Endothelial cell of umbilical vein (primary cell): ENCODE measurements around the gene ATP13A2. TPM values are rescaled to one million over a fixed set of nuclear protein-coding genes. Genes with fewer than 3 reads are reported as not detected.

Experiments used
- BruUV-seq: library from RNA; stranded (reverse); fragments of 400-500 nt; replicated peaks from 2 replicates; lab custom pipeline; 2021; lab: Mats Ljungman, UMichigan
- CTCF ChIA-PET: fragments of 300-600, 350-600 bp; sonication (Branson Sonifier 250); formaldehyde crosslinking; loops from one replicate; lab custom pipeline; 2021; ENCODE audit warnings: antibody characterized with exemption, inconsistent platforms; lab: Charles Lee
- POLR2A ChIA-PET: fragments of 300-600, 350-600 bp; sonication (Branson Sonifier 250); formaldehyde crosslinking; loops from one replicate; lab custom pipeline; 2021; ENCODE audit warnings: antibody characterized with exemption, inconsistent platforms; lab: Charles Lee
- DNase-seq: peaks from one replicate; pipeline ENCODE4 v3.0.0-alpha.2; 2011; ENCODE audit warnings: low read depth, low spot score
- FAIRE-seq: peaks from 2 replicates; lab custom pipeline; 2011; peaks lifted over from hg19 to GRCh38; lab: Jason Lieb, UNC
- H2AFZ ChIP-seq: 2 replicates; pipeline ENCODE4 v1.6.0; 2012; ENCODE audit warnings: low read depth, low read length, control low read depth, inconsistent platforms
- H3K27ac ChIP-seq: 2 replicates; pipeline ENCODE4 v1.5.1; 2011; ENCODE audit warnings: low read depth, mild to moderate bottlenecking, control low read depth, low read length, moderate library complexity; ENCODE audit not compliant: insufficient read depth
- H3K27me3 ChIP-seq, 2 experiments: 2 replicates each; pipeline versions ENCODE4 v1.6.0 to v1.6.1; 2011; ENCODE audit warnings: low read length in 2 of 2, mixed read lengths in 1 of 2; ENCODE audit not compliant: control insufficient read depth in 2 of 2, insufficient read depth in 2 of 2
- H3K36me3 ChIP-seq, 2 experiments: 2 replicates in 1 of 2; 3 replicates in 1 of 2; pipeline ENCODE4 v1.5.1; 2011; ENCODE audit warnings: low read length in 2 of 2, mild to moderate bottlenecking in 1 of 2, moderate library complexity in 1 of 2; ENCODE audit not compliant: control insufficient read depth in 2 of 2, insufficient read depth in 2 of 2; ENCODE audit errors: extremely low read depth in 1 of 2
- H3K4me1 ChIP-seq: 3 replicates; pipeline ENCODE4 v1.5.1; 2011; ENCODE audit warnings: mild to moderate bottlenecking, low read length; ENCODE audit not compliant: control insufficient read depth, insufficient read depth; ENCODE audit errors: extremely low read depth
- H3K4me2 ChIP-seq: 2 replicates; pipeline ENCODE4 v1.6.1; 2011; ENCODE audit warnings: low read length, control low read depth, mixed read lengths; ENCODE audit not compliant: insufficient read depth
- H3K4me3 ChIP-seq, 3 experiments: fragments of 200-600 bp in 1 of 3; sonication (generic), shearing (Covaris generic) in 1 of 3; replicated peaks in 1 of 3; 2 replicates each; pipeline ENCODE4 v1.5.1; 2011 to 2016; ENCODE audit warnings: control low read depth in 3 of 3, low read length in 3 of 3, mild to moderate bottlenecking in 2 of 3, inconsistent platforms in 1 of 3, low read depth in 1 of 3, moderate library complexity in 1 of 3; ENCODE audit not compliant: insufficient read depth in 1 of 3
- H3K79me2 ChIP-seq: 2 replicates; pipeline ENCODE4 v1.6.0; 2012; ENCODE audit warnings: low read length, inconsistent platforms; ENCODE audit not compliant: control insufficient read depth, insufficient read depth
- H3K9ac ChIP-seq: replicated peaks from 2 replicates; pipeline ENCODE3; 2011; ENCODE audit warnings: low read length, control low read depth; ENCODE audit not compliant: insufficient read depth; ENCODE audit errors: extremely low read depth
- H3K9me1 ChIP-seq: replicated peaks from 3 replicates; pipeline ENCODE4 v1.6.0; 2011; ENCODE audit warnings: mild to moderate bottlenecking, low read length; ENCODE audit not compliant: control insufficient read depth, insufficient read depth; ENCODE audit errors: extremely low read depth
- H3K9me3 ChIP-seq: replicated peaks from 2 replicates; pipeline ENCODE4 v1.5.1; 2012; ENCODE audit warnings: low read length, inconsistent platforms; ENCODE audit not compliant: control insufficient read depth, insufficient read depth
- H4K20me1 ChIP-seq: replicated peaks from 2 replicates; pipeline ENCODE3; 2011; ENCODE audit warnings: mild to moderate bottlenecking, low read length; ENCODE audit not compliant: control insufficient read depth, insufficient read depth; ENCODE audit errors: extremely low read depth
- EZH2 ChIP-seq: IDR thresholded peaks from 2 replicates; pipeline ENCODE4 v1.6.1; 2012; ENCODE audit warnings: borderline replicate concordance, low read depth, mild to moderate bottlenecking, moderate library complexity, low read length, inconsistent platforms; ENCODE audit not compliant: severe bottlenecking
- FOS ChIP-seq: IDR thresholded peaks from 2 replicates; pipeline ENCODE4 v1.6.1; 2011; ENCODE audit warnings: mild to moderate bottlenecking, low read length, moderate library complexity, borderline replicate concordance; ENCODE audit not compliant: insufficient read depth
- GATA2 ChIP-seq: IDR thresholded peaks from 2 replicates; pipeline ENCODE4 v1.7.0; 2011; ENCODE audit warnings: low read depth, mild to moderate bottlenecking, moderate library complexity, mixed read lengths, low read length; ENCODE audit not compliant: insufficient read length, insufficient read depth
- JUN ChIP-seq: IDR thresholded peaks from 2 replicates; pipeline ENCODE4 v1.6.1; 2011; ENCODE audit warnings: borderline replicate concordance, low read depth; ENCODE audit not compliant: insufficient read length, insufficient read depth
- MAX ChIP-seq: IDR thresholded peaks from 2 replicates; pipeline ENCODE4 v1.6.1; 2011; ENCODE audit not compliant: insufficient read depth, insufficient read length
- MYC ChIP-seq: IDR thresholded peaks from one replicate; pipeline ENCODE4 v1.6.1; 2011; ENCODE audit warnings: mild to moderate bottlenecking, low read depth, low read length
- POLR2A ChIP-seq: IDR thresholded peaks from 2 replicates; pipeline ENCODE4 v1.6.1; 2012; ENCODE audit warnings: low read depth, mild to moderate bottlenecking, control low read depth, low read length
- POLR2AphosphoS5 ChIP-seq: IDR thresholded peaks from 2 replicates; pipeline ENCODE4 v1.6.1; 2012; ENCODE audit warnings: low read depth, mild to moderate bottlenecking, control low read depth, low read length, moderate library complexity; ENCODE audit not compliant: insufficient read depth
- dilution Hi-C: fragments of 300-500 bp; cut with MboI; formaldehyde crosslinking; loops from one replicate; pipeline ENCODE4 v1.15.0; 2019; ENCODE audit warnings: low sequenced_read_pairs; ENCODE audit not compliant: extremely low pct_ligation_motif_present
- intact Hi-C: fragments of 100-400 bp; cut with micrococcal nuclease; formaldehyde crosslinking; loops from one replicate; pipeline ENCODE4 v1.10.0; 2022
- polyA plus RNA-seq, 4 experiments: library from polyadenylated mRNA; depleted of rRNA in 3 of 4; stranded (reverse) in 3 of 4; unstranded in 1 of 4; fragments of >200 nt; gene quantifications; 2 replicates each; pipeline versions ENCODE4 v1.2.1 to v1.2.3, GENCODE V29; 2011 to 2012; ENCODE audit warnings: missing spikeins in 1 of 4
- total RNA-seq: library from RNA; stranded (reverse); gene quantifications from 2 replicates; pipeline ENCODE4 v1.2.3, GENCODE V29; 2021
- TF ChIP-seq, protein P1 (sequence below), 2 donors: IDR thresholded peaks; 1 replicate in 1 of 2; 2 replicates in 1 of 2; pipeline ENCODE4 v1.5.1; 2011; ENCODE audit warnings: low read length in 2 of 2, mild to moderate bottlenecking in 2 of 2, moderate library complexity in 2 of 2, control low read depth in 1 of 2, inconsistent platforms in 1 of 2, low read depth in 1 of 2; ENCODE audit not compliant: insufficient read depth in 1 of 2; ENCODE audit errors: extremely low read depth in 1 of 2

ATP13A2 gene
- total and polyA plus RNA-seq, 2 donors (not counting 3 experiments of a cell fraction or from before 2014, with no cell fraction given), result 44.9 to 60.6 TPM

DNA sequence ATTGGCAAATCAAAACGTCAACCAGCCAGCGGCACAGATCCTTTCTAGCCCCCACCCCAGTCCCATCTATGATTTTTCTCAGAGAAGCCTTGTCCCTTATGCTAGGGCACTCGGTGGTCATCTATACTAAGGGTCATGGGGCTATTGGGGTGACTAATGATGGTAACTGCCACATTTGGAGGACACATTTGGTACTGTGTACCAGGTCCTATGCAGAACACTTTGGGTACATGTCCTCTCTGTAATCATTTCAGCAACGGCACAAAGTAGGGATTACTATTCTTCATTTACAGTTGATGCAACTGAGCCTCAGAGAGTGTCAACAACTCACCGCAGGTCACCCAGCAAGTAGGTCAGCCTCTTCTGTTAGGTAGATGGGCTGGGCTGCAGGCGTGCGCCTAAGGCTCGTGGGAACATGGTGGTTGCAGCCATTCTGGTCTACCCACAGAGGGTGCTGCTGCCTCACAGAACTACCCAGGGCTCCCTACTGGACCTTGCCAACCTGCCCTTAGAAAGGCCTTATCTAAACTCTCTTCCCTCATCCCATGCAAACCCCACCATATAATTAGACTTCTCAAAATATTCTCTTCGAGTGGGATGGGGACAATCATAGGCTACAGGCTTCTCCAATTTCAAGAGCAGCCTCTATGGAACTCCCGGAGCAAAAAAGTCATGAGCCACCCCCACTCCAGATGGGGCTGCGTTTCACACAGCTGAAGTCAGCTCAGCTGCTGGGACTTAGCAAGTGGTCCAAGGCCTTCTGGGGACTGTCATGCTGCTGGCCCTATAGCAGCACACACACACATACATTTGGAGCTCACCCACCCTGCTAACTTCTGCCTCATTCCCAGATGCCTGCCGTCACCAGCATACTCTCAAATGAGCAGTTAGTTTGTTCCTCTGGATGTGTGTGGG lies 47.9 kb upstream of the ATP13A2 start:
- FAIRE-seq (peak; percentile 91), DNase-seq (peak; percentile 61)
- Histone ChIP-seq H2AFZ (no peak overlapping the region), H4K20me1 (no peaks in the 10 kb centered on the region), H3K36me3 (no peaks in the 10 kb centered on the region), H3K9ac (no peak overlapping the region), H3K9me3 (no peaks in the 10 kb centered on the region), H3K9me1 (no peaks in the 10 kb centered on the region), H3K27ac (no peak overlapping the region), H3K4me1 (peaks cover 5% of the 10 kb centered on the region), H3K4me2 (no peak overlapping the region), H3K4me3 (no peak overlapping the region), H3K27me3 (no peaks in the 10 kb centered on the region), H3K79me2 (no peaks in the 10 kb centered on the region)
- no peak for TF ChIP-seq GATA2
- TF ChIP-seq, protein P1, sequence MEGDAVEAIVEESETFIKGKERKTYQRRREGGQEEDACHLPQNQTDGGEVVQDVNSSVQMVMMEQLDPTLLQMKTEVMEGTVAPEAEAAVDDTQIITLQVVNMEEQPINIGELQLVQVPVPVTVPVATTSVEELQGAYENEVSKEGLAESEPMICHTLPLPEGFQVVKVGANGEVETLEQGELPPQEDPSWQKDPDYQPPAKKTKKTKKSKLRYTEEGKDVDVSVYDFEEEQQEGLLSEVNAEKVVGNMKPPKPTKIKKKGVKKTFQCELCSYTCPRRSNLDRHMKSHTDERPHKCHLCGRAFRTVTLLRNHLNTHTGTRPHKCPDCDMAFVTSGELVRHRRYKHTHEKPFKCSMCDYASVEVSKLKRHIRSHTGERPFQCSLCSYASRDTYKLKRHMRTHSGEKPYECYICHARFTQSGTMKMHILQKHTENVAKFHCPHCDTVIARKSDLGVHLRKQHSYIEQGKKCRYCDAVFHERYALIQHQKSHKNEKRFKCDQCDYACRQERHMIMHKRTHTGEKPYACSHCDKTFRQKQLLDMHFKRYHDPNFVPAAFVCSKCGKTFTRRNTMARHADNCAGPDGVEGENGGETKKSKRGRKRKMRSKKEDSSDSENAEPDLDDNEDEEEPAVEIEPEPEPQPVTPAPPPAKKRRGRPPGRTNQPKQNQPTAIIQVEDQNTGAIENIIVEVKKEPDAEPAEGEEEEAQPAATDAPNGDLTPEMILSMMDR (IDR thresholded peaks at IDR 0.05; ENCODE audit: extremely low read depth in 1 of 2, insufficient read depth in 1 of 2, low read depth in 1 of 2, low read length in 2 of 2), result peak; percentile 66 to 88
- CTCF ChIA-PET, result interaction anchor here (0.7 to 5.7 kb wide), 15 partner anchors 11 to 366 kb away, joined by 3 to 37 read pairs (median 4); partner anchors contain the start of gene PADI2
- intact Hi-C loops, result loop anchor here (1.0 to 10.0 kb wide), 7 partner anchors 16 to 375 kb away; partner anchors contain the start of gene RCC2
- dilution Hi-C loops, result no loop called here
- POLR2A ChIA-PET, result no interaction called here
- BruUV-seq, result no TSS peak

DNA sequence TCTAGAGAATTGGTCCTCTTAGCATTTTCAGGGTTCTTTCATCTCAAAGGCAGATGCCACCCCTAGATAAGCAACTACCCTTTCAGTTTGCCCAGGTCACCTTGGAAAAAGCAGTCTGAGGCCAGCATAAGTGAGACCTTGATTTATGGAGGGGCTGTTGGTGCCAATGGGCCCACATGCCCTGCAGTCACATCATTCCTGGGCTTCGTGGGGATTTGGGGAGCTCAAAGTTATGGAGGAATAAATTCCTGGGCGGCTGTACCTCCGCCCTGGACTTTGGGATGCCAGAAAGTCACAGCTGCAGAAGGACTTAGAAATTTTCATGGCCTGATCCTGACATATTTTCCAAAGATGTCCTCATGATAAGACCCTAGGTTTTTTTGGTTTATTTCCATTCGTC lies 44.8 kb upstream of the ATP13A2 start:
- no peak for FAIRE-seq
- H3K9me1 ChIP-seq, result no peaks in the 10 kb centered on the region
- H3K27me3 ChIP-seq, result no peaks in the 10 kb centered on the region
- no peak overlapping the region for H3K4me3 ChIP-seq
- no peak overlapping the region for H3K9ac ChIP-seq
- no peaks in the 10 kb centered on the region for H3K36me3 ChIP-seq
- no peak for DNase-seq
- H3K9me3 ChIP-seq, result no peaks in the 10 kb centered on the region
- no TSS peak for BruUV-seq
- TF ChIP-seq POLR2AphosphoS5 (no peak), MYC (no peak), MAX (no peak), JUN (no peak), EZH2 (no peak), FOS (no peak), GATA2 (no peak), POLR2A (no peak)
- TF ChIP-seq, protein P1 (IDR thresholded peaks at IDR 0.05; ENCODE audit: extremely low read depth in 1 of 2, insufficient read depth in 1 of 2, low read depth in 1 of 2, low read length in 2 of 2), result no peak
- H4K20me1 ChIP-seq, result no peaks in the 10 kb centered on the region
- dilution Hi-C loops, result no loop called here
- peaks cover 19% of the 10 kb centered on the region for H3K79me2 ChIP-seq
- H3K27ac ChIP-seq, result no peak overlapping the region
- CTCF ChIA-PET, result interaction anchor here (1.0 to 1.2 kb wide), 2 partner anchors 65 to 180 kb away, joined by 3 to 4 read pairs; no protein-coding TSS in a partner anchor
- no peak overlapping the region for H2AFZ ChIP-seq
- H3K4me2 ChIP-seq, result no peak overlapping the region
- intact Hi-C loops, result loop anchor here (10.0 kb wide), 1 partner anchor 378 kb away; the partner anchor contains the start of gene RCC2
- H3K4me1 ChIP-seq, result peaks cover 8% of the 10 kb centered on the region
- POLR2A ChIA-PET, result no interaction called here
